Stimulated activated CD8-positive, alpha-beta memory T cell treated with anti-CD3 and anti-CD28 coated beads, Interleukin-7, amount 100 ng/mL, for 24 hours (primary cell): ENCODE results near the gene CHRNA7.
"Not testable (repeated sequence)": the region's sequence is repeated elsewhere in the genome, so short reads cannot be mapped to it uniquely, and the experiment has no call there.

Source experiments
- DNase-seq: peaks from one replicate; pipeline ENCODE4 v3.0.0-alpha.2; 2020; ENCODE audit warnings: low read depth

Gene CHRNA7

GRCh38 chr15:32120577-32121383 is 90.5 kb downstream of the CHRNA7 start:
- DNase-seq, result no peak

- DNase-seq, result no peak
These were observed 91.0 kb downstream of the CHRNA7 start for GRCh38 chr15:32121384-32121695.

GRCh38 chr15:32122013-32122412 is 91.7 kb downstream of the CHRNA7 start:
- no peak for DNase-seq

GRCh38 chr15:32123473-32123872 is 93.2 kb downstream of the CHRNA7 start:
- no peak for DNase-seq

- no peak for DNase-seq
These were observed 94.4 kb downstream of the CHRNA7 start for GRCh38 chr15:32124726-32125125.

- DNase-seq, result no peak
These were observed 95.3 kb downstream of the CHRNA7 start for GRCh38 chr15:32125595-32125994.

- no peak for DNase-seq
These were observed 99.5 kb downstream of the CHRNA7 start for GRCh38 chr15:32129815-32130214.

GRCh38 chr15:32130823-32131222 is 100.5 kb downstream of the CHRNA7 start:
- DNase-seq, result no peak

GRCh38 chr15:32131803-32132202 is 101.5 kb downstream of the CHRNA7 start:
- DNase-seq, result no peak

GRCh38 chr15:32132859-32133258 is 102.5 kb downstream of the CHRNA7 start:
- no peak for DNase-seq

GRCh38 chr15:32134842-32135241 is 104.5 kb downstream of the CHRNA7 start:
- DNase-seq, result no peak

- no peak for DNase-seq
These were observed 105.0 kb downstream of the CHRNA7 start for GRCh38 chr15:32135335-32135734.

GRCh38 chr15:32145512-32145911 is 115.2 kb downstream of the CHRNA7 start:
- DNase-seq, result not testable (repeated sequence)

GRCh38 chr15:32148833-32149555 is 118.7 kb downstream of the CHRNA7 start:
- DNase-seq, result no peak

- DNase-seq, result no peak
These were observed 122.3 kb downstream of the CHRNA7 start for GRCh38 chr15:32152574-32152973.

GRCh38 chr15:32153868-32154623 is 123.7 kb downstream of the CHRNA7 start:
- not testable (repeated sequence) for DNase-seq

- DNase-seq, result not testable (repeated sequence)
These were observed 131.8 kb downstream of the CHRNA7 start for GRCh38 chr15:32162143-32162542.

- not testable (repeated sequence) for DNase-seq
These were observed 133.8 kb downstream of the CHRNA7 start for GRCh38 chr15:32164065-32164464.

- DNase-seq, result not testable (repeated sequence)
These were observed 134.4 kb downstream of the CHRNA7 start for GRCh38 chr15:32164747-32165146.

GRCh38 chr15:32165775-32166174 is 135.5 kb downstream of the CHRNA7 start:
- not testable (repeated sequence) for DNase-seq

GRCh38 chr15:32166270-32166669 is 136.0 kb downstream of the CHRNA7 start:
- not testable (repeated sequence) for DNase-seq

GRCh38 chr15:32167913-32168312 is 137.6 kb downstream of the CHRNA7 start:
- not testable (repeated sequence) for DNase-seq

- not testable (repeated sequence) for DNase-seq
These were observed 150.3 kb downstream of the CHRNA7 start for GRCh38 chr15:32180579-32180978.
